Measurements from ENCODE around the gene USP11.

DNA sequence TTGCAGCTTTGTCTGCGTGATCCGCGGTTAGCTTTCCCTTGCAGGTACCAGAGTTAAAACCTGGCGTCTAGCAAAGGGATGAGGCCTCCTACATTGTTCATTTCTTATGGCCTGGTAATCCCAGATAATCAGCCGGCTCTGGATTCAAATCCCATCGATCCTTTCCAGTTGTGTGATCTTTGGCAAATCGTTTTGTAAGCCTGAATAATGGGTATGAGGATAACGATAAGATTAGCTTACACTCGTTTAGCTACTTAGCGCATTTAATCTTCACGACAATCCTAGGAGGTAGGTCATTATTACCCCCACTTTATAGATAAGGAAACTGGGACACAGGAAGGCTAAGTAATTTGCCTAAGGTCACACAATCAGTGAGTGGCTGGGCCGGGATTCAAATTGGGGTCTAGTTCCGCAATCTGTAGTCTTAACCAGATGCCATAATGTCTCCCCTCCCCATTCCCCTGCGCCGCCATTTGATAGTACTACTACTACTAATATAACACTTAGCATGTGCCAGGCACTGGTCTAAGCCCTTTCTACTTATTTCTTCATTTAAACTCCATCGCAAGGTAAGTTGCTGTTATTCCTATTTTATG lies 40.9 kb upstream of the USP11 start:
- no peak for TF ChIP-seq CTCF (IDR thresholded peaks at IDR 0.05)
- TF ChIP-seq EZH2phosphoT487 (IDR thresholded peaks at IDR 0.05): no peak
- TF ChIP-seq EZH2 (IDR thresholded peaks at IDR 0.05): no peak

Measured in neural progenitor cell (in vitro differentiated cells).